T-helper 2 cell (primary cell): ENCODE data around the gene FKBP7.
"Not testable (repeated sequence)": the region's sequence is repeated elsewhere in the genome, so short reads cannot be mapped to it uniquely, and the experiment has no call there.

Experiments used
- DNase-seq, 5 experiments: peaks; one replicate each; pipeline versions ENCODE4 v3.0.0 to v3.0.0-alpha.2; 2012 to 2022
- total RNA-seq, 2 donors: gene quantifications; one replicate each; lab custom pipeline; 2026; lab: John Stamatoyannopoulos, UW

FKBP7 gene
- 1.5 to 1.6 reads per million in 2 donors for total RNA-seq

DNA sequence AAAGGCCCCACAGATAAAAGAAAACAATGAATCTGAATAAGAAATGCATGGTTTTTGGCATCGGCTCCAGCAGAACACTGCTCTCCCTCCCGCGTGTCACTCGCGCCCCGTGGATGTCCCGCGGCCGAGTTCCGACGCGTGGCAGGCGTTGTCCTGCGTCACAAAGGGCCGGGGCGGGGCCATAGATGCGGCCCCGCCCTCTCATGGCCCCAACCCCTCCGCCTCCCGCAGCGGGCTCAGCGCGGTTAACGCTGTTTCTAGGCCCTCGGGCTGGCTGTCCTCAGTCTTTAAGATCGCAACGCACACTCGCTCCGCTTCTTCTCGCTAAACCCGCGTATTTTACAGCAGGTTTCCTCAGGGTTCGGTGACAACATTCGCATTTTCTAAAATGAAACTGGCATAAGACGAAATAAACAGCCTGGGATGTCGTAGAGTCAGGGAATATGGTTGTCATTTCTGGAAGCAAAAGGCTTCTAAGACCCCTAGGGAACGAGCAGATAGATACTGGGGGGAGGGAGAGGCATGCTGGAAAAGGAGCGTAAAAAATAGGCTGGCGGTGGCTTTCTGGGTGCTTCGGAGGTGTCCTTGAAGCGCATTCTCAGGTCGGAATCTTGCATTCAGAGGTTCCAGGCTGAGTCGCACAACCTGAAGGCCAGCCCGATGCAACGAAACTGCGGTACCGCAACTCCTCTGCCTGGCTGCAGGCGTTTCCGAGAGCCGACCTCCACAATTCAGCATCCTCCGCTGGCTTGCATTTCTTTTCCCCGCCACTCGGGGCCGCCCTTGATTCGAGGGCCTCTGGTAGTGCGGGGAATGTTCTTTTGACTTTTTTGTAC lies at the start of gene FKBP7:
Gene FKBP7 (minus strand): TSS at position 162 of the 836 bp plus-strand sequence. CDS start 101 bp downstream, at position 61.
- peak; percentile 67 to 89 (median 78) for DNase-seq

DNA sequence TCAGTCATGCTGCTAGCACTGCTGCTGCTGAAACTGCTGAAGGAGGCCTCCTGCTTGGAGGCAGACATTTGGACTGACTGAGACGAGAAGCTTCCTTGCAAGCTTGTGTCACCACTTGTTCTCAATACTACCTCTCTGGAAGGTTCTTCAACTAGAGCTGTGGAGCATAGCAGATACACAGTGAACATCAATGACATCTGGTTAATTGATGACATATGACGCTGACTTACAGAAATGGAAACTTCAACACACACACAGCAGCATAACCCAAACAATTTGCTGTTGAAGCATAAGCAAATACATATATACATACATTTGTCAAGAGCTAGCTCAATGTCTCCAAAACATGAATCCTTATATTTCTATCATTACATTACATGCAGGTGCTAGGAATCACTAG lies 49.2 kb upstream of the FKBP7 start:
- DNase-seq, result no peak

DNA sequence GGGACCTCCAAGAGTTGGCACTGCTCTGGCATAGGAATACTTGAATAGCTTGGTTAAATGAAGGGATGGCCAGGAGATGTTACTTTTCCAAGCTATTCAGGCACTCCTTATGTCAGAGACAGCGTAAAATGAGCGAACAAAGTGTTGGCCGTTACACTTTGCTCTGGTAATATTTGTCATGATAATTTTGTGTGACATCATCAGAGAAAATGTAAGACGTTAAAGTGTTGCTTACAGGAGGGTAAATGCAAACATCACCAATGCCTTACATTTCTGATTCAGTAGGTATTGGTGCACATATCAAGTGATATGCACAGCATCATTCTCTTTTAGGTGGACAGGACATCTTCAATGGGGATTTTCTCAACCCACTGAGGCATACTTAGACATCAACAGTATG lies 47.9 kb upstream of the FKBP7 start:
- DNase-seq, result no peak

- not testable (repeated sequence) for DNase-seq
Observed at GRCh38 chr2:178525460-178525859, 47.1 kb upstream of the FKBP7 start.

DNA sequence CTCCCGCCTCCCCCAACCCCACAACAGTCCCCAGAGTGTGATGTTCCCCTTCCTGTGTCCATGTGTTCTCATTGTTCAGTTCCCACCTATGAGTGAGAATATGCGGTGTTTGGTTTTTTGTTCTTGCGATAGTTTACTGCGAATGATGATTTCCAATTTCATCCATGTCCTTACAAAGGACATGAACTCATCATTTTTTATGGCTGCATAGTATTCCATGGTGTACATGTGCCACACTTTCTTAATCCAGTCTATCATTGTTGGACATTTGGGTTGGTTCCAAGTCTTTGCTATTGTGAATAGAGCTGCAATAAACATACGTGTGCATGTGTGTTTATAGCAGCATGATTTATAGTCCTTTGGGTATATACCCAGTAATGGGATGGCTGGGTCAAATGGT lies 46.6 kb upstream of the FKBP7 start:
- DNase-seq, result not testable (repeated sequence)

GRCh38 chr2:178523596-178524134 lies 45.3 kb upstream of the FKBP7 start:
- DNase-seq, result no peak

DNA sequence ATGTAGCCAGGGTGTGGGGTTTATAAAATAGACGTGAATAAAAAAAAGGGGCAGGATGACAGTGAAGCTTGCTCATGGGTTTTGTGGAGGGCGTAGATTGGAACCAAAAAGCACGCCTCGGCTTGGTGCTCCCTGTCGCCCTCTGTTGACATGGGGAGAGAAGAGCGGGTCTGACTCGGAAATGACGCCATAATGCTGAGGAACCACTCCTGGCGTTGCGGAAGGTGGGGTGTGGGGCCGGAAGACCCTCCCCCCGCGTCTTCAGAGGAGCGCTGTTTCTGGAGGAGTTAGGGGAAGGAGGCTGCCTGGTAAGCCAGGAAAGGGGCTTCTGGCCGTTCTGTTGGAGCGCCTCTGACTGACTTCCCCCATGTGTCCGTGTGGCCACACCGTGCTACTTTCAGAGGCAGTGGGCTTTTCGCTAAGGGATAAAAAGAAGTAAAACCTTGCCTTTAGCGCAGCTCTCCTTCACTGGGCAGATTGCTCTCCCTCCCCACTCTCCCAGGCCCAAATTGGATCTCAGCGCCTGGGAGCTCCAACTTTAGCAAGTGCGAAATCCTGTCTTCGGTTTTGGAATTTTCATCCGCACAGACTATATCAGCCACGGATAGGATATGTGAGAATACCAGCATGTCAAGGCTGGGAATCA lies 44.7 kb upstream of the FKBP7 start:
- DNase-seq, result peak; percentile 44 to 91 (median 69)

DNA sequence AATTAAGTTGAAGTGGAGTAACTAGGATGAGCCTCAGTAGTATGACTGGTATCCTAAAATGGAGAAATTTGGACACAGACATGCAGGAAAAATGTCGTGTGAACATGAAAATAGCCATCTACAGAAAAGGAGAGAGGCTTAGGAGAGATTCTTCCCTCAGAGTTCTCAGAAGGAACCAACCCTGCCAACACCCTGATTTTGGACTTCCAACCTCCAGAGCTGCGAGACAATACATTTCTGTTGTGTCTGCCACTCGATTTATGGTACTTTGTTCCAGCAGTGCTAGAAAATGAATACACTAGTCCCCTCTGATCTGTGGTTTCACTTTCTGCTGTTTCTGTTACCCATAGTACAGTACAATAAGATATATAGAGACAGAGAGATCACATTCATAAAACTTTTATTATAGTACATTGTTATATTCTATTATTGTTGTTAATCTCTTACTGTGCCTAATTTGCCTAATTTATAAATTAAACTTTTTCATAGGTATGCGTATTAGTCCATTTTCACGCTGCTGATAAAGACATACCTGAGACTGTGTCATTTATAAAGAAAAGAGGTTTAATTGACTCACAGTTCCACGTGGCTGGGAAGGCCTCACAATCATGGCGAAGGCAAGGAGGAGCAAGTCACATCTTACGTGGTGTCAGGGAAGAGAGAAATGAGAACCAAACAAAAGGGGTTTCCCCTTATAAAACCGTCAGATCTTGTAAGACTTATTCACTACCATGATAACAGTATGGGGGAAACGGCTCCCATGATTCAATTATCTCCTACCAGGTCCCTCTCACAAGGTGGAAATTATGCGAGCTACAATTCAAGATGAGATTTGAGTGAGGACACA lies 43.1 kb upstream of the FKBP7 start:
- DNase-seq, result peak in 1 of 5 experiments; percentile 39

DNA sequence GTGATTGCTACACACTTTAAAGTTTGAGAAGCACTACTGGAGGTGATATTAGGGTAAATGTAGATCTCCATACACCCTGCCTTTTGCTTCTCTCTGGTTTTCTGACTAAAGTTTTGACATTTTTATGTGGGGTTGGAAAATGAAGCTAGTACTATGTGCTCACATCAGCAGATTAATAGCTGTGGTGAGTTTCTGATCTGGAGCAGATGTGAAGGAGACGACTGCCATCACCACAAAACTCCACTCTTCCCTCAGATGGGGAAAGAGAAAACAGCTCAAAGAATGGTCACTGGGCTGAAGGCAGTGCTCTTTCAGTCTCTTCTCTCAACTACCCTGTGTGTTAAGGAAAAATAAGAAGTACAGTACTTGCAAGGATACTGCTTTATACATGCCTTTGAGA lies 39.1 kb upstream of the FKBP7 start:
- no peak for DNase-seq

DNA sequence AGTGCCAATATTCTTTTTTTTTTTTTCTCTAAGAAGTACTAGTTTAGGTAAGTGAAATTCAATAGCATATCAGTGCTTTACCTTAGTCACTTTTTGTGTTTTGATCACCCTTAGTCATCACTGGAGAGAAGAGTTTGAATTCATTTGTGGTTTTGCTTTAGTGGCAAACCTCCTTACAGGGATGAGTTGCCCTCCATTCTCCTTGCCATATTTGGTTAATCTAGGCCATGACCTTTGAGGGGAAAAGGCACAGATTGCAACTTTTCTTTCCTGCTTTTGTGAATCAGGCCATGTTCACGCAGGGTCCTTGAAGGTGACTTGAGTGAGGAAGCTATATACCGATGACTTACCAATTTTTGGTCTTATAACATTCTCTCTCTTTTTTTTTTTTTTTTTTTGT lies 36.3 kb upstream of the FKBP7 start:
- DNase-seq, result peak in 2 of 5 experiments; percentile 15 to 93

DNA sequence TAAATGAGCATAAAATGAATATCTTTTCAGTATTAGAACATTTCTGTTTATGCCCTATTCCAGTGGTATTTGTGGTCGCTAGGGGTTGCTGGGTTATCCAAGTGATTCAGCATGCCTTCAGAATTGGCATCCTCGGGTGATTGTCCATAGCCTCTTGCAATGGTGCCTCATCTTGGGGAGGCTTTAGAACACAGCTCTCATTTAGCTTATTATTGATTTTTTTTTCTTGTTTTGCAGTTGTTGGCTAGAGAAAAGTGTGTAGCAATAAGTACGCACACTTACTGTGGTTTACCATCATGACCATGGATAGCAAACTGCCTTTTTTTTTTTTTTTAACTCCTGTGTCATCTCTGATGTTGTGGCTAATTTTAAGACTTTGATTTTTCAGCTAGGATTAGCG lies 35.5 kb upstream of the FKBP7 start:
- DNase-seq, result peak in 1 of 5 experiments; percentile 65

DNA sequence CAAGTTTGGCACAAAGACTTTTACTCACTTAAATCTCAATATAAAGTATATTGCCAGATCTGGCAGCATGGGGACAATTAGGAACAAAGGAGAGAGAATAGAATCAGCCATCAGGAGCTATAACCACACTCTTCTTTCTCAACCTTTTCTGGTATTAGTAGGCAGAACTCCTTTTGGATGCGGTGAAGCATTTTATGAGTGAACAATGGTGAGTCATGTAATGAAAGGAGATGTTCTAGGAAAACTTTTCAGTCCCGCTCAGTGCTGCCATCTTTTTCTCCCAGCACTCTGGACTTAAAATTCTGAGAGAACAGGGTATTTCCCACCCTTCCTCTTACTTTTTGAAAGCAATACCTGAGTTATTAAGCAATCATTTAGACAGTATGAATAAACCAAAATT lies 34.1 kb upstream of the FKBP7 start:
- DNase-seq, result no peak

- no peak for DNase-seq
Observed at GRCh38 chr2:178510384-178510783, 32.0 kb upstream of the FKBP7 start.

GRCh38 chr2:178508646-178509045 lies 30.2 kb upstream of the FKBP7 start:
- DNase-seq, result no peak

DNA sequence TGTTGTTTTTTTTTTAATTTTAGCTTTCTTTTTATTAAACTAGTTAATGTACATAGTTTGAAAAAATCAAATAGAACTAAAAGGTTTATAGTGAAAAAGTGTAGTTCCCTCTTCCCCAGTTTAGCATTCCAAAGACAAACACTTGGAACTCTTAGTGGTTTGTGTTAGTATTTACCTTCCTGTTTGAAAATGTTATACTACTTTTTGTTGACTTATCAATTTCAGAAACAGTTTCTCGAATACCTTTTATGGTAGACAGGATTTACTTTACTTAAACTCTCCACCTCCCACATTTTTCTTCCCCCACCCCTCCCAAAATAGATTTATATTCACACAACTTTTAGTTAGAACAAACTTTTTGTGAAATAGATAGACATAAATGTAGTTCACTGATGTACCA lies 28.5 kb upstream of the FKBP7 start:
- no peak for DNase-seq

DNA sequence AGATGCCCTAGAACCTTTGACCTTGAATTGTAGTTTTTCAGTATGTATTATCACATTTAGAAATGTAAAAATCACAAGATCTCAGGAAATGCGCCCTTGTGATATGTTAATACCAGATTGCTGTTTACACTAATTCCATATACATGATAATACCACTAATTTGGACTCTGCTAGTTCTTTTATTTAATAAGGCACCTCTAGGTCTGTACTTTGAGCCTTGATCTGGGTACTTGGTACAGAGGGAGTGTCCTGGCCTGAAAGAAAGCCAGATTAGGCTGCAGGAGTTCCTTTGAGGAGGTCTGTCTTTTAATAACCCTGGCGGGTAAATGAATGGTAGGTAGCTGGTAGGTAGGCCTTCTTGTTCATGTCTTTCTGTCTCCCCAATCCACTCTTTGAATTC lies 28.1 kb upstream of the FKBP7 start:
- DNase-seq, result no peak

GRCh38 chr2:178506101-178506500 lies 27.7 kb upstream of the FKBP7 start:
- DNase-seq, result no peak

DNA sequence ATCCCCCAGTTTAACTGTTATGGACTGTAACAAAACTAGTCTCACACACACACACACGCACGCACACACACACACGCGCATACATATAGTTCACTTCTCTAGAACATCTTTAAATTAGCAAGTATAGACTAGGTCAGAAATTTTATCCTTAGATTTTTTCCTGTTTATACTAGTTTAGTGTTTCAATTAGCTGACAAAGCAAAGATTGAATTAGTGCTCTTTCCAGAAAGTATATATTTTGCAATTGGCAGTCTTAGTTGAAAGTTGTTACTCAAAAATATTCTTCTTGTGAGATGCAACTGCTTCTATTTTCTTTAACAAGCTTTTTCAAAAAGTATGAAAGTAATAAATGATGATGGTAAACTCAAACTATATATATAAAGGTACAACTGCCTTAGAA lies 24.4 kb upstream of the FKBP7 start:
- DNase-seq, result no peak

DNA sequence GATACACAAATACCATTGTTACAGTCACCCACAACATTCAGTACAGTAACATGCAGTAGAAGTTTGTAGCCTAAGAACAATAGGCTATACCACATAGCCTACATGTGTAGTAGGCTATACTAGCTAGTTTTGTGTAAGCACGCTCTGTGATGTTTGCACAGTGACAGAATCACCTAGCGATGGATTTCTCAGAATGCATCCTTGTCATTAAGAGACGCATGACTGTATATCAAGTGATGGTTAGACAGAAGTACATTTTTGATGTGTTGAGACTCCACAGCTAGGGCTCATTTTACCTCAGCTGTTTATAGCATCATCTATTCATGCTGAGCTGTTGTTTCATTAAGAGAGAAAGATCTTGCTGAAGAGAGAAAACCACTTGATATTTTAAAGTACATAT lies 21.2 kb upstream of the FKBP7 start:
- no peak for DNase-seq

DNA sequence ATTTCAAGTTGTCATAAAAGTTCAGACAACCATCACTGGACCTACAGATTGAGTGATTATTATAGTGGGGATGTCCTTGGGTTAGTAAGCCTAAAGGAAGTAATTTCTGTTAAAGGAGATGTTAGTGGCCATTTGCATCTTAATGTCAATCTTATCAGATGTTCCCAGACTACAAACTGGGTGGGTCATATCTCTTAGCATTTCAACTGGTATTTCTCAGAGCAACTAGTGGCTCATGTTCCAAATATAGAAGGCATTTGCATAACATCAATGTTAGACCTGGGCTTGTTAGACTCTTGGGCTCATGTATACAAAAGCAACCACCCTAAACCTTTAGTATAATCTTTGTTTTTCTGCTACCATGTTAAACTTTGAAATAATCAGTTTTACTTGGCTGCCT lies 19.7 kb upstream of the FKBP7 start:
- DNase-seq, result no peak

GRCh38 chr2:178496049-178496448 lies 17.6 kb upstream of the FKBP7 start:
- DNase-seq, result no peak

DNA sequence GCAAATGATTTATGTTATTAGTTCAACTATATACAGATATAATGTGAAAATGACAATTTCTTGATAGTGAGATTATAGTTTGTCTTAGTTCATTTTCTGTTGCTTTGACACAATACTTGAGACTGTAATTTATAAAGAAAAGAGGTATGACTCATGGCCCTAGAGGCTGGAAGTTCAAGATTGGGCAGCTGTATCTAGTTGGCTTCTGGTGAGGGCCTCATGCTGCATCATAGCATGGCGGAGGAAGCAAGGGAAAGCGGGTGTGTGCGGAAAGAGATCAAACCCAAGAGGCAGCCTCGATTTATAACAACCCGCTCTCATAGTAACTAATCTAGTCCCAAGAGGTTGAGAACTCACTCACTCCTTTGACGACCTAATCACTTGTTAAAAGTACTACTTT lies 13.2 kb upstream of the FKBP7 start:
- no peak for DNase-seq

DNA sequence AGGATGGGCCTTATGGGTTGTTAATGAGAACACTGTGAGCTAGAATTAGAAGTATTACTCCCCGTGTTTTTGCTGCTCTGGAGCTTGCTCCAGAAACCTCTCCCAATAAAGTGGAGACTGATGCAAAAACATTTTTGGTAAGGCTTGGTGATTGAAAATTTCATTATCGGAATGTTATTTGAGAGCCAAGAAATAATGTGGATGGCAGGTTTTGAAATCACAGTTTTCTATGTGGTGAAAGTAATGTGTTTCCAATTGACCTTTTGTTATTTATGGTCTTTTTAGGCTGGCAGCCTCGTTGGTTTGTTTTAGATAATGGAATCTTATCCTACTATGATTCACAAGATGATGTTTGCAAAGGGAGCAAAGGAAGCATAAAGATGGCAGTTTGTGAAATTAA lies 7.0 kb upstream of the FKBP7 start:
- DNase-seq, result no peak
